ENCODE results near the gene ZNF488. TPM values are rescaled to one million over a fixed set of nuclear protein-coding genes. Genes with fewer than 3 reads are reported as not detected.

Gene ZNF488
- total and polyA plus RNA-seq, 8 donors: 0.43 to 15.1 (median 0.62) TPM; not detected in 2

DNA sequence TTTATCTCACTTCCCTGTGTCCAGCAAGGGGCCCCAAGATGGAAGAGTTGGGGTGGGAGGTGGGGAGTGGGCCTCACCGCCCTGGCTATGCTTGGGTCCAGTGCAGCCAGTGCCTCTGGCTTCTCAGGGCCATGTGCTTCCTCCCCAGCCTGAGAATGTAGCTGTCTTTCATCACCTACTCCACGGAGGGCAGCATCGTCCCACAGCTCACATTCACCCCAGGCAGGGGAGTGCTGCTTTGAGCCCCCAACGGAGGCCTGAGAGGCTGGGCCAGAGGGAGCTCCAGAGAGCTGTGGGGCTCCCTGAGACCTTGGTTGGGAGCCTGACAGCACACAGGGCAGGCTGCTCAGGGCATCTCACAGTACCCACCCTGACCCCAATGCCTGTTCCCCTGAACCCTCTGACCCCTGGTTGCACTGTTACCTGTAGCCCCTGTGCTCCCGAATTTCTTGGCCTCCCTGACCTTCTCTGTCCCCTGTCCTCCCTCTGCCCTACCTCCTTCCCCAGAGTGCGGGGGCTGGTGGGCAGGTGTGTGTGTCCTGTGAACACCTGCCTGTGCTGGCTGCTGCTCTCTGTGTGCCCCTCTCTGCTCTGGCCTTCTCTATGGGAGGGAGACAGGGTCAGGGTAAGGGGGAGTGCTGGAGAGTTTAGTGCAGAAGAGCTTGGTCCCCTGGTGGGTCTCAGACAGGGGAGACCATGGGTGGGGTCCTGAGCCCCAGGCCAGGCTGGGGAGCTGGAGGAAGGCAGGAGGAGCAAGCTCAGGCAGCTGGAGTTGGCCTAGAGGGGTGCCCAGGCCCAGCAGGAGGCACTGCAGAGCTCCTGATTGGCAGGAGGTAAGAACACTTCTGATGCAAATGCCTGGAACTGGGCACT lies 19.6 kb upstream of the ZNF488 start:
- intact Hi-C loops (cut with DNase I; ENCODE audit: low total_unique reads): no loop called here
- H3K4me1 ChIP-seq: peaks cover 0 to 23% (median 17%) of the 10 kb centered on the region in 4 donors
- DNase-seq: no peak
- no peaks in the 10 kb centered on the region for H3K9me3 ChIP-seq
- WGBS, 5 donors: 66 to 86% (median 79%) methylated on average over 5 to 6 of the region's 6 CpGs
- peak overlapping the region in 1 of 5 donors; percentile 41 for H3K27ac ChIP-seq
- no peak overlapping the region for H3K4me3 ChIP-seq
- TF ChIP-seq POLR2A (IDR thresholded peaks at IDR 0.05) (no peak), CTCF (IDR thresholded peaks at IDR 0.05) (no peak), POLR2AphosphoS5 (IDR thresholded peaks at IDR 0.05) (no peak), EP300 (IDR thresholded peaks at IDR 0.05) (no peak)
- no peaks in the 10 kb centered on the region for H3K27me3 ChIP-seq
- H3K36me3 ChIP-seq: no peaks in the 10 kb centered on the region

- no peaks in the 10 kb centered on the region for H3K27me3 ChIP-seq
- peak overlapping the region in 1 of 5 donors; percentile 41 for H3K27ac ChIP-seq
- H3K4me3 ChIP-seq: no peak overlapping the region
- intact Hi-C loops (cut with DNase I; ENCODE audit: low total_unique reads): no loop called here
- peaks cover 0 to 8% (median 1%) of the 10 kb centered on the region in 4 donors for H3K9me3 ChIP-seq
- WGBS, 5 donors: 49 to 73% (median 61%) methylated on average over 4 of the region's 4 CpGs
- H3K4me1 ChIP-seq: peaks cover 0 to 23% (median 17%) of the 10 kb centered on the region in 4 donors
- peak in 1 of 2 donors; percentile 88 for DNase-seq
- TF ChIP-seq POLR2A (IDR thresholded peaks at IDR 0.05): no peak
- no peak for TF ChIP-seq EP300 (IDR thresholded peaks at IDR 0.05)
- no peak for TF ChIP-seq POLR2AphosphoS5 (IDR thresholded peaks at IDR 0.05)
- TF ChIP-seq CTCF (IDR thresholded peaks at IDR 0.05): no peak
- H3K36me3 ChIP-seq: no peaks in the 10 kb centered on the region
These were observed 18.7 kb upstream of the ZNF488 start for GRCh38 chr10:47402641-47403301.

GRCh38 chr10:47401874-47402640 lies 18.0 kb upstream of the ZNF488 start:
- peaks cover 0 to 23% (median 17%) of the 10 kb centered on the region in 4 donors for H3K4me1 ChIP-seq
- peaks cover 0 to 8% (median 1%) of the 10 kb centered on the region in 4 donors for H3K9me3 ChIP-seq
- TF ChIP-seq EP300 (IDR thresholded peaks at IDR 0.05) (no peak), POLR2A (IDR thresholded peaks at IDR 0.05) (no peak)
- intact Hi-C loops (cut with DNase I; ENCODE audit: low total_unique reads): no loop called here
- 78 to 90% (median 86%) methylated on average over 10 of the region's 10 CpGs for WGBS, 5 donors
- DNase-seq: no peak
- H3K27me3 ChIP-seq: no peaks in the 10 kb centered on the region
- no peak overlapping the region for H3K27ac ChIP-seq
- no peaks in the 10 kb centered on the region for H3K36me3 ChIP-seq
- H3K4me3 ChIP-seq: no peak overlapping the region

DNA sequence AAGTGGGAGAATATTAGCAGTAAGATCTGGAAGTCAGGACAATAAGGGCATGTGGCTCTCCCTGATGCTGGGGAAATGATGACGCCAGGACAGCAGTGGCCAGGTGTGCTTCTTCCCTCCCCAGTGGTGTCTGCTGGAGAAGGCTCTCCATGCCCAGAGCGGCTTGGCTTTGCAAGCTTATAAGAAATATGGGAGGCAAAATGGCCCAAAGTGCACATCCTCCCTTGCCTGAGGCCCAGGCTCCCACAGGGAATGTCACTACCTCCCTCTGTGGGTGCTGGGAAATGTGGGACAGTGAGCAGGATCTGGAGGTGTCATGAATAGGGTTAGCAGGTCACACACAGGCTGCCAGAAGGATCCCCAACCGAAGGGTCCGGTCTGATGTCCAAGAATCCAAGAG lies 17.1 kb upstream of the ZNF488 start:
- Histone ChIP-seq H3K4me3 (no peak overlapping the region), H3K27ac (no peak overlapping the region), H3K27me3 (no peaks in the 10 kb centered on the region), H3K4me1 (peaks cover 0 to 20% (median 17%) of the 10 kb centered on the region in 4 donors), H3K9me3 (peaks cover 0 to 8% (median 1%) of the 10 kb centered on the region in 4 donors), H3K36me3 (no peaks in the 10 kb centered on the region)
- intact Hi-C loops (cut with DNase I; ENCODE audit: low total_unique reads): no loop called here
- no peak for TF ChIP-seq EP300 (IDR thresholded peaks at IDR 0.05)
- no peak for TF ChIP-seq POLR2AphosphoS5 (IDR thresholded peaks at IDR 0.05)
- no peak for TF ChIP-seq POLR2A (IDR thresholded peaks at IDR 0.05)
- no peak for TF ChIP-seq CTCF (IDR thresholded peaks at IDR 0.05)
- DNase-seq: no peak
- 92 to 100% (median 98%) methylated on average over 4 of the region's 4 CpGs for WGBS, 5 donors
